ENCODE measurements around the gene PSMC2. TPM values are rescaled to one million over a fixed set of nuclear protein-coding genes. Genes with fewer than 3 reads are reported as not detected.
"Not testable (repeated sequence)": the region's sequence is repeated elsewhere in the genome, so short reads cannot be mapped to it uniquely, and the experiment has no call there.

The PSMC2 gene
- total RNA-seq, 1 donor from 2014 or later: 306 TPM

GRCh38 chr7:103373866-103374643, 26.6 kb downstream of the PSMC2 start:
- DNase-seq (ENCODE audit: low read depth): no peak

GRCh38 chr7:103379270-103379975, 32.0 kb downstream of the PSMC2 start:
- no peak for DNase-seq (ENCODE audit: low read depth)

- no peak for DNase-seq (ENCODE audit: low read depth)
Observed at GRCh38 chr7:103380395-103381191, 33.1 kb downstream of the PSMC2 start.

- DNase-seq (ENCODE audit: low read depth): no peak
Observed at GRCh38 chr7:103381280-103382031, 34.0 kb downstream of the PSMC2 start.

- no peak for DNase-seq (ENCODE audit: low read depth)
Observed at GRCh38 chr7:103382032-103382402, 34.6 kb downstream of the PSMC2 start.

GRCh38 chr7:103387242-103387641, 39.8 kb downstream of the PSMC2 start:
- no peak for DNase-seq (ENCODE audit: low read depth)

GRCh38 chr7:103388469-103389140, 41.2 kb downstream of the PSMC2 start:
- DNase-seq (ENCODE audit: low read depth): no peak

GRCh38 chr7:103389263-103389662, 41.8 kb downstream of the PSMC2 start:
- DNase-seq (ENCODE audit: low read depth): no peak

GRCh38 chr7:103391150-103391549, 43.7 kb downstream of the PSMC2 start:
- DNase-seq (ENCODE audit: low read depth): no peak

GRCh38 chr7:103391976-103392375, 44.5 kb downstream of the PSMC2 start:
- no peak for DNase-seq (ENCODE audit: low read depth)

GRCh38 chr7:103394566-103394965, 47.1 kb downstream of the PSMC2 start:
- peak; percentile 7 for DNase-seq (ENCODE audit: low read depth)

- DNase-seq (ENCODE audit: low read depth): no peak
Observed at GRCh38 chr7:103395071-103395470, 47.6 kb downstream of the PSMC2 start.

GRCh38 chr7:103396471-103396870, 49.0 kb downstream of the PSMC2 start:
- no peak for DNase-seq (ENCODE audit: low read depth)

GRCh38 chr7:103398483-103399127, 51.2 kb downstream of the PSMC2 start:
- no peak for DNase-seq (ENCODE audit: low read depth)

- not testable (repeated sequence) for DNase-seq (ENCODE audit: low read depth)
Observed at GRCh38 chr7:103399687-103400086, 52.2 kb downstream of the PSMC2 start.

- DNase-seq (ENCODE audit: low read depth): not testable (repeated sequence)
Observed at GRCh38 chr7:103405789-103406613, 58.6 kb downstream of the PSMC2 start.

GRCh38 chr7:103412151-103412550, 64.7 kb downstream of the PSMC2 start:
- DNase-seq (ENCODE audit: low read depth): no peak

- DNase-seq (ENCODE audit: low read depth): no peak
Observed at GRCh38 chr7:103413407-103413806, 66.0 kb downstream of the PSMC2 start.

- DNase-seq (ENCODE audit: low read depth): no peak
Observed at GRCh38 chr7:103418241-103418640, 70.8 kb downstream of the PSMC2 start.

Measured in myocyte (in vitro differentiated cells).